Mammary epithelial cell (primary cell): Measurements from ENCODE around the gene PIK3C2G.

ENCODE experiments used
- CTCF ChIP-seq, 2 donors: IDR thresholded peaks in 1 of 2; conservative IDR thresholded peaks in 1 of 2; 2 replicates each; pipeline ENCODE4 v1.5.1; 2011 to 2012; ENCODE audit warnings: inconsistent platforms in 2 of 2, low read length in 2 of 2, mild to moderate bottlenecking in 2 of 2, control low read depth in 1 of 2, low read depth in 1 of 2; ENCODE audit not compliant: insufficient read depth in 1 of 2; ENCODE audit errors: extremely low read depth in 1 of 2
- EZH2 ChIP-seq: IDR thresholded peaks from 2 replicates; pipeline ENCODE4 v1.6.1; 2012; ENCODE audit warnings: low read length, inconsistent platforms, borderline replicate concordance

- TF ChIP-seq CTCF (conservative IDR thresholded peaks at IDR 0.05 in 1 of 2, IDR thresholded peaks at IDR 0.05 in 1 of 2; ENCODE audit: extremely low read depth in 1 of 2, insufficient read depth in 1 of 2, low read depth in 1 of 2, low read length in 2 of 2) (no peak), EZH2 (no peak)
Measured at GRCh38 chr12:18601962-18602361, 340.6 kb downstream of the PIK3C2G start.
